HG02623 (cell line): ENCODE data around the gene PACS1.
"Not testable (repeated sequence)": the region's sequence is repeated elsewhere in the genome, so short reads cannot be mapped to it uniquely, and the experiment has no call there.

Source experiments
- ATAC-seq: cut with Tn5 transposase; IDR thresholded peaks from one replicate; pipeline ENCODE4 v1.9.1; 2021; ENCODE audit warnings: moderate library complexity; ENCODE audit not compliant: unreplicated experiment

The PACS1 gene

GRCh38 chr11:66069715-66070603, at the start of gene PACS1:
Gene PACS1, plus strand, starts transcription at chr11:66070272. Its CDS starts 215 bp downstream, at chr11:66070487.
- peak; percentile 50 for ATAC-seq

- ATAC-seq: no peak
These were observed 49.3 kb upstream of the PACS1 start for GRCh38 chr11:66020618-66021357.

GRCh38 chr11:66022401-66023185, 47.5 kb upstream of the PACS1 start:
- no peak for ATAC-seq

GRCh38 chr11:66023186-66023440, 47.0 kb upstream of the PACS1 start:
- ATAC-seq: not testable (repeated sequence)

- ATAC-seq: no peak
These were observed 44.0 kb upstream of the PACS1 start, which contains the start of gene CATSPER1 for GRCh38 chr11:66026017-66026529. Gene CATSPER1, minus strand, starts transcription at chr11:66026479. Its CDS starts 100 bp downstream, at chr11:66026379.

- ATAC-seq: no peak
These were observed 36.9 kb upstream of the PACS1 start for GRCh38 chr11:66032957-66033735.

GRCh38 chr11:66035653-66036333, 34.3 kb upstream of the PACS1 start:
- no peak for ATAC-seq

GRCh38 chr11:66036334-66036710, 33.8 kb upstream of the PACS1 start:
- no peak for ATAC-seq

GRCh38 chr11:66037327-66037726, 32.7 kb upstream of the PACS1 start:
- no peak for ATAC-seq

- no peak for ATAC-seq
These were observed 30.3 kb upstream of the PACS1 start for GRCh38 chr11:66039765-66040164.

GRCh38 chr11:66042227-66042995, 27.7 kb upstream of the PACS1 start:
- ATAC-seq: no peak

- ATAC-seq: no peak
These were observed 26.8 kb upstream of the PACS1 start for GRCh38 chr11:66042996-66043906.

- no peak for ATAC-seq
These were observed 25.3 kb upstream of the PACS1 start for GRCh38 chr11:66044757-66045156.

GRCh38 chr11:66045177-66045639, 24.9 kb upstream of the PACS1 start:
- peak; percentile 66 for ATAC-seq

- ATAC-seq: no peak
These were observed 23.2 kb upstream of the PACS1 start for GRCh38 chr11:66046901-66047300.

- ATAC-seq: no peak
These were observed 22.3 kb upstream of the PACS1 start for GRCh38 chr11:66047541-66048365.
